ENCODE results near the gene HMGN1.

Gene HMGN1

DNA sequence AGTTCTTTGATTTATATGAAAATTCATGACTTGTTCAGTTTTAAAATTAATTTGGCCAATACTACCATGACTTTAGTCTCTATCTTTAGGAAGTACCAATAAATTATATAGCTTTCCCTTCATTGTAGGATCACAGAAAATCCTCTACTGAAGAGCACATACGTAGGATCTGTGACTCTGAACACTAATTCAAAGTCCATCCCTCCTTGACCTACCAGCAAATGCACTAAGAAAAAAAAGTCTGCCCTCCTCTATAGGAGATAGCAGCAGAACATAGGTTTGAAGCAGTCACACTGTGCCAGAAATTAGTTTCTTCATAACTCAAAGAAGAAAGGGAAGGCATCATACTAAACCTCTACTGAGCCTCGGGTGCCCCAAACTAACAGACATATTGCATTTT, 52.0 kb downstream of the HMGN1 start:
- no peak for DNase-seq (ENCODE audit: low spot score)
